HG03280 (cell line): ENCODE measurements around the gene CFAP43.
A peak's percentile ranks its signal among the peaks of the same experiment; 100 is the strongest.

ENCODE experiments used
- ATAC-seq: cut with Tn5 transposase; IDR thresholded peaks from one replicate; pipeline ENCODE4 v1.9.1; 2021; ENCODE audit warnings: mild to moderate bottlenecking, moderate library complexity; ENCODE audit not compliant: unreplicated experiment

The CFAP43 gene

GRCh38 chr10:104144931-104145330, 87.2 kb downstream of the CFAP43 start:
- ATAC-seq: no peak

- ATAC-seq: no peak
Observed at GRCh38 chr10:104143829-104144228, 88.3 kb downstream of the CFAP43 start.

GRCh38 chr10:104142081-104142480, 90.1 kb downstream of the CFAP43 start:
- no peak for ATAC-seq

- no peak for ATAC-seq
Observed at GRCh38 chr10:104139221-104139620, 92.9 kb downstream of the CFAP43 start.

- no peak for ATAC-seq
Observed at GRCh38 chr10:104138131-104138530, 94.0 kb downstream of the CFAP43 start.

- no peak for ATAC-seq
Observed at GRCh38 chr10:104130041-104130440, 102.1 kb downstream of the CFAP43 start.

- no peak for ATAC-seq
Observed at GRCh38 chr10:104128214-104128613, 104.0 kb downstream of the CFAP43 start.

GRCh38 chr10:104127411-104127810, 104.8 kb downstream of the CFAP43 start:
- no peak for ATAC-seq

- ATAC-seq: no peak
Observed at GRCh38 chr10:104123397-104123796, 108.8 kb downstream of the CFAP43 start.

GRCh38 chr10:104122225-104123107, 109.7 kb downstream of the CFAP43 start:
- ATAC-seq: no peak

- peak; percentile 90 for ATAC-seq
Observed at GRCh38 chr10:104121485-104122224, 110.5 kb downstream of the CFAP43 start, which contains the start of gene SFR1. Gene SFR1 (plus strand): TSS chr10:104122171. CDS start chr10:104122184, 13 bp downstream.

- peak; percentile 39 for ATAC-seq
Observed at GRCh38 chr10:104120903-104121484, 111.2 kb downstream of the CFAP43 start.

- no peak for ATAC-seq
Observed at GRCh38 chr10:104120512-104120902, 111.7 kb downstream of the CFAP43 start.

- ATAC-seq: no peak
Observed at GRCh38 chr10:104119996-104120395, 112.2 kb downstream of the CFAP43 start.

- no peak for ATAC-seq
Observed at GRCh38 chr10:104117839-104118323, 114.3 kb downstream of the CFAP43 start.

- ATAC-seq: no peak
Observed at GRCh38 chr10:104113376-104113956, 118.7 kb downstream of the CFAP43 start.

GRCh38 chr10:104109908-104110662, 122.1 kb downstream of the CFAP43 start:
- ATAC-seq: no peak

- ATAC-seq: no peak
Observed at GRCh38 chr10:104104926-104105325, 127.2 kb downstream of the CFAP43 start.

GRCh38 chr10:104104418-104104817, 127.7 kb downstream of the CFAP43 start:
- peak; percentile 70 for ATAC-seq

GRCh38 chr10:104103956-104104355, 128.2 kb downstream of the CFAP43 start:
- ATAC-seq: peak; percentile 69
